ENCODE data around the gene PDE6H. TPM values are rescaled to one million over a fixed set of nuclear protein-coding genes. Genes with fewer than 3 reads are reported as not detected.

Gene PDE6H
- total RNA-seq, 1 donor from 2014 or later, result not detected

GRCh38 chr12:14999021-14999694 is 26.3 kb downstream of the PDE6H start:
- no peak for DNase-seq (ENCODE audit: low spot score in 2 of 2)
- no peak for FAIRE-seq

- DNase-seq (ENCODE audit: low spot score in 2 of 2) (no peak), FAIRE-seq (no peak)
Measured at GRCh38 chr12:14999695-15000365, 27.0 kb downstream of the PDE6H start.

GRCh38 chr12:15000575-15000974 is 27.7 kb downstream of the PDE6H start:
- DNase-seq (ENCODE audit: low spot score in 2 of 2) (no peak), FAIRE-seq (no peak)

- FAIRE-seq, result no peak
- peak in 1 of 2 donors; percentile 7 for DNase-seq (ENCODE audit: low spot score in 2 of 2)
Measured at GRCh38 chr12:15001733-15002382, 29.0 kb downstream of the PDE6H start.

- no peak for DNase-seq (ENCODE audit: low spot score in 2 of 2)
Measured at GRCh38 chr12:15004421-15004820, 31.6 kb downstream of the PDE6H start.

GRCh38 chr12:15005064-15005463 is 32.2 kb downstream of the PDE6H start:
- no peak for FAIRE-seq
- DNase-seq (ENCODE audit: low spot score in 2 of 2), result no peak

More at GRCh38 chr12:15004421-15004820, 31.6 kb downstream of the PDE6H start:
- FAIRE-seq, result no peak

GRCh38 chr12:15007551-15007950 is 34.7 kb downstream of the PDE6H start:
- DNase-seq (ENCODE audit: low spot score in 2 of 2) (no peak), FAIRE-seq (no peak)

- FAIRE-seq, result no peak
- DNase-seq (ENCODE audit: low spot score in 2 of 2), result no peak
Measured at GRCh38 chr12:15011162-15011561, 38.3 kb downstream of the PDE6H start.

- no peak for DNase-seq (ENCODE audit: low spot score in 2 of 2)
- no peak for FAIRE-seq
Measured at GRCh38 chr12:15013634-15014179, 40.9 kb downstream of the PDE6H start.

- DNase-seq (ENCODE audit: low spot score in 2 of 2) (no peak), FAIRE-seq (no peak)
Measured at GRCh38 chr12:15014708-15015107, 41.9 kb downstream of the PDE6H start.

- DNase-seq (ENCODE audit: low spot score in 2 of 2) (no peak), FAIRE-seq (no peak)
Measured at GRCh38 chr12:15015121-15015520, 42.3 kb downstream of the PDE6H start.

- DNase-seq (ENCODE audit: low spot score in 2 of 2), result no peak
- no peak for FAIRE-seq
Measured at GRCh38 chr12:15020156-15020555, 47.3 kb downstream of the PDE6H start.

Other genes with a start within 250 kb of the PDE6H start
- gene WBP11, start 169.6 kb upstream of the PDE6H start, total RNA-seq, result 20.8 TPM
- gene C12orf60, start 169.4 kb upstream of the PDE6H start, total RNA-seq, result 1.6 TPM
- 0.41 TPM for gene SMCO3, start 158.9 kb upstream of the PDE6H start, total RNA-seq
- gene ART4, start 129.5 kb upstream of the PDE6H start, total RNA-seq, result not detected
- 2.0 TPM for gene MGP, start 87.2 kb upstream of the PDE6H start, total RNA-seq
- not detected for gene ERP27, start 34.5 kb upstream of the PDE6H start, total RNA-seq
- 11.8 TPM for gene ARHGDIB, start 11.4 kb upstream of the PDE6H start, total RNA-seq
- gene RERG, start 248.4 kb downstream of the PDE6H start, total RNA-seq, result 1.6 TPM